NCI-H1105 (cell line): ENCODE measurements around the gene MTA3.
"Not testable (repeated sequence)": the region's sequence is repeated elsewhere in the genome, so short reads cannot be mapped to it uniquely, and the experiment has no call there.

Source experiments
- DNase-seq: peaks from one replicate; lab custom pipeline; 2025; lab: John Stamatoyannopoulos, UW

The MTA3 gene

GRCh38 chr2:42613281-42614064 is 45.0 kb downstream of the MTA3 start:
- DNase-seq, result no peak

DNA sequence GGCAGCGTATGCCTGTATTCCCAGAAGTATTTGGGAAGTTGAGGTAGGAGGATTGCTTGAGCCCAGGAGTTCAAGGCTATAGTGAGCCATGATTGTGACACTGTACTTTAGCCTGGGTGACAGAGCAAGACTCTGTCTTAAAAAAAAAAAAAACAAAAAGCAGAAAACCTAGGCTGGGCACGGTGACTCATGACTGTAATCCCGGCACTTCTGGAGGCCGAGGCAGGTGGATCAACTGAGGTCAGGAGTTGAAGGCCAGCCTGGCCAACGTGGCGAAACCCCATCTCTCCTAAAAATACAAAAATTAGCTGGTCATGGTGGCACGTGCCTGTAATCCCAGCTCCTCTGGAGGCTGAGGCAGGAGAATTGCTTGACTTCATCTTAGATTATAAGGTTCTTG is 46.4 kb downstream of the MTA3 start:
- no peak for DNase-seq

GRCh38 chr2:42618116-42618515 is 49.7 kb downstream of the MTA3 start:
- DNase-seq, result no peak

DNA sequence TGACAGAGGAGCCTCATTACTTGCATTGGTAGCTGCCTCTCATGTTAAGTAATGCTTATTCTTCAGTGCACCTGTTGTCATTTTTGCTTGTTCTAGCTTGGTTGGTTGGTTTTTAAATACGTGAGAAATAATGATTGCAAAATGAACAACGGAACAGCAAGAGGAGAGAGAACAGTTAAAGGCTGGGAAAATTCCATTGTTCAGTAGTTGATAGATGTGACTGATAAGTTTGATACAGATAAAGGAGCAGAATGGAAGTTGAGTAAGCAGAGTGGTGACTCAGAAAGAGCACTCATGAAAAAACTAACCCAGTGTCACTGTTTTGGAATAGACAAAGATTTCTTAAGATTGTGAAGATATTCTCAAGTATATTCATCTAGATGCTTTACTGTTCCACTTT is 50.5 kb downstream of the MTA3 start:
- no peak for DNase-seq

GRCh38 chr2:42621626-42622025 is 53.2 kb downstream of the MTA3 start:
- not testable (repeated sequence) for DNase-seq

DNA sequence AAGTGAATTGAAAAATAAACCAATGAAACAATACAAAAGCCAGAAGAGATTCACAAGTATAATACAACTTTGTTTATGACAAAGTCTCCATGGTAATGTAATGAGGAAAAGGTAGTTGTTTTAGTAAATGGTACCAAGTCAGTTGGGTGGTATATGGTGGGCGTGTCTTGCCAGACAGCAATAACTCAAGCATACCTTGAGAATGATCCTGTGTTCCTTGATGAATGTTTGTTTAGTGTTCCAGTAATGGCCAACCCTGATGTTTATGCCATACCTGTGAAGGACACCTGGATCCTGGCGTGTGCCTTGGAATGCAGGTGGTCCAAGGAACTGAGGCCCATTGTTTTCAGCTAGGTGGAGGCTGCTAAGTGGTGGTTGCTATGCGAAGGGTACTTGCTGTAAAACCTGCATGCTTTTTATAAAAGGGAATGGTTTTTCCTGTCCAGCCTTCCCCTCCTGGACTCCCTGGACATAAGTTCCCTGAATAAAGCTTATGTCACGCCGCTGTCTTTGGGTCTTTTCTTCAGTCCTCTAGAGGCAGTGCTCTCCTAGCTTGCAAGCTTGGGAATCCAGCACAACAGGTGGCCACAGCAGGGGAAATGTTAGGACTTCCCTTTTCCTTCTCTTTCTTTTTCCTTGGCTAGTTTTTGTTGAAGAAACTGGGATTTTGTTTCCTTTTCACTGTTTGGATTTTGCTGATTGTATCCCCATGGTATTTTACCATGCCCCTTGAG is 54.7 kb downstream of the MTA3 start:
- no peak for DNase-seq

DNA sequence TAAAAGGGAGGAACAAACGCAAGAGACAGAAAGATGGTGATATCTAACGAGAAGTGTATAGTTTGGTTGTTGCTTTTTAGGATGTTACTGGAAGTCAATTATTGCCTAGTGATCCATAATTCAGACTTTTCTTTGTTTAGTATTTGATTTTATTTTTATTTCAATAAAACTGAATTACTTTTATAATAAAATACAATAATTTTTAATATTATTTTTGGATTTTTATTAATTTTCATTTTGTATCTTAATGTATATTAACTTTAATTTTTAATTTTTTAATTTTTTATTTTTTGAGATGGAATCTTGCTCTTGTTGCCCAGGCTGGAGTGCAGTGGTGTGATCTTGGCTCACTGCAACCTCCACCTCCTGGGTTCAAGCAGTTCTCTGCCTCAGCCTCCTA is 55.6 kb downstream of the MTA3 start:
- DNase-seq, result no peak

DNA sequence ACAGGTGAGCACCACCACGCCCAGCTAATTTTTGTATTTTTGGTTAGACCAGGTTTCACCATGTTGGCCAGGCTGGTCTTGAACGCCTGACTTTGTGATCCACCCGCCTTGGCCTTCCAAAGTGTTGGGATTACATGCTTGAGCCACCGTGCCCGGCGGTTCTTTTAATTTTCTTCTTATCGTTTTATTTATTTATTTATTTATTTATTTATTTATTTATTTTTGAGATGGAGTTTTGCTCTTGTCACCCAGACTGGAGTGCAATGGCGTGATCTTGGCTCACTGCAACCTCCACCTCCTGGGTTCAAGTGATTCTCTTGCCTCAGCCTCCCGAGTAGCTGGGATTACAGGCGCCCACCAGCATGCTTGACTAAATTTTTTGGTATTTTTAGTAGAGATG is 59.6 kb downstream of the MTA3 start:
- DNase-seq, result not testable (repeated sequence)

DNA sequence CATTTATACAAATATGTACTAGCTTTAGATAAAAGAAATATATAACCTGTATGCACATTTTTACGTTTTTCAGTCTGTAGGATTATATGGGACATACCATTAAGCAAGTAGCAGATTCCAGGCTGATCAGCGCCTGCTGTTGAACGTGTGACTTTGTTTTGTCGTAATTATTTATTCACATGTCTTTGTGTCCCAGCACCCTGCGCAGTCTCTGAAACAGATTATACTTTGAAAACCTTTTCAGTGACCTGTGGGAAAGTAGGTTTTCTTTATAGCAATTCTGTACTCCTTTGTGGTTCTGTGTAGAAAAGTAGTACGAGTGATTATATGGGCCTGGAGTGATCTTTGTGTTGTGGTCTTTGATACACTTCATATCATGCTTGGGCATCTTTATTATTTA is 68.5 kb downstream of the MTA3 start:
- no peak for DNase-seq

GRCh38 chr2:42638080-42638784 is 69.8 kb downstream of the MTA3 start:
- no peak for DNase-seq

DNA sequence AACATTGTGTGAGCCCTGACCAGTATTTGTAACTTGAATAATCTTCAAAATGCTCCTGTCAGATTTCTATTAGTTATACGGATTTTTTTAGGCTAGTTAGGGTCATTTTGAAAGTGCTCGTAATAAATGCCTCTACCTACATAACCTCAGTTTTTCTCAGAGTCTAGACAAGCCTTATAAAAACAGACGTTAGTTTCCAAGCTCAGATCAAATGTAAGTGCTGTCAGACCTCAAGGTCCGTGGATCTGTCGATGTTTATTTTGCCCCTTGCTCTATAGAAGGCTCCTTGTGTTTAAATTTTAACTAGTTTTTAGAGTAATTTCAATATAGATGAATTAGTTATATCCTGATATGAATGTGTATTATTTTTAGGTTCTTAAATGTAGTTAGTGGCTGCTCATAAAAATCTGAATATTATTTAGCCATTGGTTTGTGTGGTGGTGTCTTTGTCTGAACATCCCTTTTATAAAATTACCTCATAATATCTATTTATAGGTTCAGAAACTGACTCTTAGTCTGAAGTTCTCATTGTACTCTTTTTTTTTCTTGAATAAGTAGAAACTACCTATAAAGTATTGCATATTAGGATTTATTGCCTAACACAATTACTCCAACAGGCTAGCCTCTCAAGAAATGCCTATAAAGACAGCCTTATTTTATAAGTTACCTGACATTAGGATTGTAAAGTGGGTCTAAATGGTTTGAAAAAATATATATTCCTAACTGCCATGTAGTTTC is 71.1 kb downstream of the MTA3 start:
- no peak for DNase-seq

GRCh38 chr2:42640261-42640660 is 71.8 kb downstream of the MTA3 start:
- no peak for DNase-seq

- DNase-seq, result not testable (repeated sequence)
Measured at GRCh38 chr2:42642371-42642770, 73.9 kb downstream of the MTA3 start.

DNA sequence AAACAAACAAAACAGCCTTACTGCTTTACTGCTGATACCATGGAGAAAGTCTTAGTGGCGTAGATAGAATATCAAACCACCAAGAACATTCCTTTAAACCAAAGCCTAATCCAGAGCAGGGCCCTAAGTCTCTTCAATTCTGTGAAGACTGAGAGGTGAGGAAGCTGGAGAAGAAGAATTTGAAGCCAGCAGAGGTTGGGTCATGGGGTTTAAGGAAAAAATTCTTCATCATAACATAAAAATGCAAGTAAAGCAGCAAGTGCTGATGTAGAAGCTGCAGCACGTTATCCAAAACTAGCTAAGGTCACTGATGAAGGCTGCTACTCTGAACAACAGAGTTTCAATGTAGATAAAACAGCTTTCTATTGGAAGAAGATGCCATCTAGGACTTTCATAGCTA is 77.1 kb downstream of the MTA3 start:
- DNase-seq, result no peak

DNA sequence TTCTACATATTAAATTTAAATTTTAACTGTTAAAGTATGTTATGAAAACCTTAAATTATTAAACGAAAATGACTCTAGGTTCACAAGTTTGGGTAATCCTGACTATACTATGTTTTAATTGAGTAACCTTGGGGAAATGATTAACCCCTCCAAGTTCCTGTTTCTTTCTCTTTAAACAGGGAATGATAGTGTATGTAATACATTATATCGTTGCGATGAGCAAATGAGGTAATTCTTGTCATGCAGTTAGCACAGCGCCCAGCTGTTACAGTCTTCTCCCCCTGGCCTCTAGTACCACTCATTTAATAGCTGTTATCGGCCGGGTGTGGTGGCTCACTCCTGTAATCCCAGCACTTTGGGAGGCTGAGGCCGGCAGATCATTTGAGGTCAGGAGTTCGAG is 80.4 kb downstream of the MTA3 start:
- DNase-seq, result no peak

- DNase-seq, result no peak
Measured at GRCh38 chr2:42651057-42651456, 82.6 kb downstream of the MTA3 start.

DNA sequence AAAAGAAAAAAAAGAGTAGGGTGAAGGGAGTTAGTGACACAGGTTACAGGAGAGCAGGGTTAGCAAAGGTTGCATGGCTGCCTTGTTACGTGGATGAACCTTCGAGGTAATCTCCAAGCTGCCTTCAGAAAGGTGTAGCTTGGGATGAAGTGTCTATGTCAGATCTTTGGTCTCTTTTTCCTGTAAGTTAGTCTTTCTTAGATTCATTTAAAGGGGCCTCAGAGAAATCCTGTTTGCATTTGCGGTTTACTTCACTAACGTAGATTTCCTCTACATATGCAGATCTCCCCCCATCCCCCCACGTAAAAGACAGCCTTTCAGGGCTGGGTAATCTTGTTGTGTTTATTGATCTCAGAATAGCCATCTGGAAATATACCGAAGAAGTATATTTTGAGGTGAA is 83.7 kb downstream of the MTA3 start:
- no peak for DNase-seq

- no peak for DNase-seq
Measured at GRCh38 chr2:42653039-42653438, 84.6 kb downstream of the MTA3 start.

DNA sequence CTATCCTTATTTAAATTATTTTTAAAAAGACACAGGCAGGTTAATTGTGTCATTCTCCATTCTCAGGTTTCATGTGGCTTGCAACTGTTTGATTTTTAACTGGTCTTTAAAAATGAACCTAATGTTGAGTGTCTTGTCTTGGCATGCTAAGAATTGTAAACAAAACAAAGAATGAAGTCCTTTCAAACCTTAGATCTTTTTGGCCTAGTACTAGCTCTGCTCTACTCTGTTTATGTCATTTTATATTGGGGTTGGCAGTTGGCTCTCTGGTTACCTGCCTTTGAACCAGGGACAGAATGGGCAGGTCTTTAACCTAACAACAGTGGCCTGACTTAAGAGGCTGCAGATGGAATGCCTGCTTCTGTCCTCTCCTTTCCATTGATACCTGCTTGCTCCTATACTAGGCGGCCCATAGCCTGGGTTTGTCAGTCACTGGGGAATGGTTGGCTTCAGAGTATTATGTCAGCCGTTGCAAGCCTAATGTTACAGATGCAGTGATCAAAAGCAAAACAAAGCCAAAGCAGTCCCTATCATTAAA is 85.5 kb downstream of the MTA3 start:
- DNase-seq, result no peak

DNA sequence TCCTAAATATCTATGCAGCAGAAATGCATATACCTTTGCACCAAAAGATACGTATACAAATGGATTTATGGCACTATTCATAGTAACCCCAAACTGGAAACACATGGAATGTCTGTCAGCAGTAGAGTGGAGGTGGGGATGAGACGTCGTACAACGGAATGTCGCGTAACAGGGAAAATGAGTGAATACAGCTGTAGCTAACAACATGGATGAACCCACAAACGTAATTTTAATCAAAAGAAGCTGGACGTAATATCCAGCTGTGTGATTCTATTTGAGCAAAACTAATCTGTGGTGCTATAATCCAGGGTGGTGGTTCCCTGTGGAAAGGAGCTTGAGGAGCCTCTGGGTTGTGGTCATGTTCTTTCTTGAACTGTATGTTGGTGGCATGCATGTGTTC is 89.9 kb downstream of the MTA3 start:
- DNase-seq, result no peak

GRCh38 chr2:42659609-42660008 is 91.2 kb downstream of the MTA3 start:
- DNase-seq, result no peak
